Adrenal gland (tissue), 12 donors: ENCODE measurements around the gene HBA1. TPM values are rescaled to one million over a fixed set of nuclear protein-coding genes. Genes with fewer than 3 reads are reported as not detected.
"Not testable (repeated sequence)": the region's sequence is repeated elsewhere in the genome, so short reads cannot be mapped to it uniquely, and the experiment has no call there.

Experiments used
- DNase-seq, 7 donors: peaks; one replicate each; pipeline ENCODE4 v3.0.0-alpha.2; 2019 to 2020
- H3K27ac ChIP-seq, 5 donors: fragments of 200-600 bp; sonication (generic) in 4 of 5; 1 replicate in 3 of 5; 2 replicates in 2 of 5; pipeline versions ENCODE4 v1.5.1 to v1.8.0; 2016 to 2020; ENCODE audit warnings: mild to moderate bottlenecking in 1 of 5
- H3K27me3 ChIP-seq: fragments of 200-600 bp; 2 replicates; pipeline ENCODE4 v1.8.0; 2021
- H3K36me3 ChIP-seq, 2 donors: fragments of 200-600 bp; replicated peaks in 1 of 2; 1 replicate in 1 of 2; 2 replicates in 1 of 2; pipeline versions ENCODE4 v1.5.1 to v1.8.0; 2018 to 2022
- H3K4me1 ChIP-seq, 2 donors: fragments of 200-600 bp; replicated peaks in 1 of 2; 1 replicate in 1 of 2; 2 replicates in 1 of 2; pipeline versions ENCODE4 v1.5.1 to v1.8.0; 2018 to 2021
- H3K4me3 ChIP-seq, 4 donors: fragments of 200-600 bp; sonication (generic) in 3 of 4; one replicate each; pipeline ENCODE4 v1.5.1; 2016 to 2018
- H3K9me3 ChIP-seq, 3 donors: fragments of 200-600 bp; sonication (generic) in 1 of 3; replicated peaks in 1 of 3; 1 replicate in 2 of 3; 2 replicates in 1 of 3; pipeline versions ENCODE4 v1.5.1 to v1.8.0; 2016 to 2021
- CTCF ChIP-seq, 6 experiments: fragments of 450-650 bp in 4 of 6; fragments of 200-600 bp in 2 of 6; sonication (generic) in 1 of 6; IDR thresholded peaks; 1 replicate in 5 of 6; 2 replicates in 1 of 6; pipeline versions ENCODE4 v1.5.1 to v1.8.0; 2016 to 2021; ENCODE audit warnings: antibody characterized with exemption in 6 of 6, mild to moderate bottlenecking in 2 of 6, moderate library complexity in 1 of 6
- POLR2A ChIP-seq, 2 donors: fragments of 450-650 bp; IDR thresholded peaks; one replicate each; pipeline ENCODE4 v1.6.1; 2017; ENCODE audit warnings: antibody characterized with exemption in 2 of 2, mild to moderate bottlenecking in 2 of 2, moderate library complexity in 1 of 2
- WGBS, 4 donors: extraction: QIAGEN DNeasy Blood & Tissue Kit in 2 of 4; methylation state at CpG; one replicate each; pipeline versions ENCODE4 v1.1.5 to v1.1.7; 2013 to 2017; 5-methylcytosine and 5-hydroxymethylcytosine counted together
- intact Hi-C, 2 donors: fragments of 100-400 bp; cut with DNase I; formaldehyde crosslinking; loops; one replicate each; pipeline versions ENCODE4 v1.14.1 to v1.15.0; 2022 to 2023
- polyA plus RNA-seq, 3 donors: library from polyadenylated mRNA; stranded (reverse); fragments of 200-250 nt in 2 of 3; fragments of 350-450 nt in 1 of 3; fragmentation: Illumina TruSeq in 1 of 3; extraction: RNeasy Lipid Tissue Mini Kit (QIAGEN cat#74804) in 1 of 3; gene quantifications; one replicate each; pipeline ENCODE4 v1.2.3, GENCODE V29; 2013 to 2014
- total RNA-seq, 9 donors: library from RNA; depleted of rRNA in 4 of 9; stranded (reverse); fragments of >200 nt in 4 of 9; fragments of 120-200 nt in 1 of 9; fragmentation: NEBNext Ultra II Directional in 1 of 9; extraction: Animal tissue kit (Norgen Biotek cat#: 25700) in 1 of 9; gene quantifications; one replicate each; pipeline versions ENCODE4 v1.1.0 to v1.2.4, GENCODE V29; 2013 to 2023
- donor health status: healthy with polysubstance abuse.
- donor health status: Bipolar disorder and iron deficiency.
- donor health status: DM: yes; HTN: yes; CAD: no.
- donor health status: DM: no; HTN: no; CAD: no.
- donor health status: DM: no; HTN: no; CAD: no.
- donor health status: DM: yes; HTN: yes; CAD: no.

HBA1 gene
- total and polyA plus RNA-seq, 12 donors = 12.7 to 742 (median 25.2) TPM; not detected in 4

- H3K4me3 ChIP-seq = no peak overlapping the region
- TF ChIP-seq POLR2A (IDR thresholded peaks at IDR 0.05) (no peak), CTCF (IDR thresholded peaks at IDR 0.05) (no peak)
- DNase-seq = peak in 1 of 7 donors; percentile 34
- intact Hi-C loops = no loop called here
- no peaks in the 10 kb centered on the region for H3K27me3 ChIP-seq
- H3K36me3 ChIP-seq = peaks cover 0 to 81% of the 10 kb centered on the region in 2 donors
- no peaks in the 10 kb centered on the region for H3K9me3 ChIP-seq
- peak overlapping the region in 1 of 5 donors; percentile 43 for H3K27ac ChIP-seq
- H3K4me1 ChIP-seq = no peaks in the 10 kb centered on the region
- 77 to 88% (median 82%) methylated on average over 5 of the region's 5 CpGs for WGBS, 4 donors
These were observed 23.9 kb downstream of the HBA1 start for GRCh38 chr16:200388-200787.

GRCh38 chr16:203246-203645 lies 26.8 kb downstream of the HBA1 start:
- intact Hi-C loops = no loop called here
- Histone ChIP-seq H3K4me3 (no peak overlapping the region), H3K4me1 (no peaks in the 10 kb centered on the region), H3K36me3 (peaks cover 0 to 81% of the 10 kb centered on the region in 2 donors), H3K27me3 (no peaks in the 10 kb centered on the region), H3K9me3 (no peaks in the 10 kb centered on the region), H3K27ac (no peak overlapping the region)
- TF ChIP-seq POLR2A (IDR thresholded peaks at IDR 0.05) (no peak), CTCF (IDR thresholded peaks at IDR 0.05) (no peak)
- DNase-seq = peak in 2 of 7 donors; percentile 32 to 44
- 77 to 89% (median 80%) methylated on average over 3 to 4 of the region's 4 CpGs for WGBS, 4 donors

GRCh38 chr16:204046-204445 lies 27.6 kb downstream of the HBA1 start:
- H3K27ac ChIP-seq, H3K9me3 ChIP-seq, intact Hi-C loops, H3K27me3 ChIP-seq, H3K4me3 ChIP-seq, DNase-seq, H3K4me1 ChIP-seq: not testable (repeated sequence)
- WGBS, 4 donors = 94 to 97% (median 95%) methylated on average over 9 of the region's 9 CpGs
- H3K36me3 ChIP-seq = peaks cover 0 to 81% of the 10 kb centered on the region in 2 donors

GRCh38 chr16:209359-209758 lies 32.9 kb downstream of the HBA1 start:
- H3K9me3 ChIP-seq, intact Hi-C loops, H3K27me3 ChIP-seq, H3K4me3 ChIP-seq, DNase-seq, H3K4me1 ChIP-seq: not testable (repeated sequence)
- Histone ChIP-seq H3K36me3 (peaks cover 0 to 84% of the 10 kb centered on the region in 2 donors), H3K27ac (peak overlapping the region in 1 of 5 donors; percentile 8)
- 65 to 84% (median 70%) methylated on average over 4 of the region's 4 CpGs for WGBS, 4 donors

GRCh38 chr16:211631-212180 lies 35.2 kb downstream of the HBA1 start:
- H3K36me3 ChIP-seq = peaks cover 0 to 80% of the 10 kb centered on the region in 2 donors

GRCh38 chr16:212999-213398 lies 36.5 kb downstream of the HBA1 start:
- 89 to 95% (median 93%) methylated on average over 3 of the region's 3 CpGs for WGBS, 4 donors
- Histone ChIP-seq H3K27ac (peak overlapping the region in 1 of 5 donors; percentile 26), H3K4me1 (peaks cover 0 to 7% of the 10 kb centered on the region in 2 donors), H3K4me3 (no peak overlapping the region), H3K36me3 (peaks cover 0 to 81% of the 10 kb centered on the region in 2 donors), H3K9me3 (no peaks in the 10 kb centered on the region), H3K27me3 (no peaks in the 10 kb centered on the region)
- no peak for DNase-seq
- intact Hi-C loops = no loop called here
- TF ChIP-seq POLR2A (IDR thresholded peaks at IDR 0.05) = no peak
- TF ChIP-seq CTCF (IDR thresholded peaks at IDR 0.05) = no peak

More at GRCh38 chr16:211631-212180, 35.2 kb downstream of the HBA1 start:
- DNase-seq, H3K4me3 ChIP-seq, H3K27me3 ChIP-seq, H3K9me3 ChIP-seq, intact Hi-C loops, H3K27ac ChIP-seq, H3K4me1 ChIP-seq: not testable (repeated sequence)
- 87 to 96% (median 92%) methylated on average over 11 to 14 of the region's 14 CpGs for WGBS, 4 donors
